Calu3 (cell line): ENCODE data around the gene MAN1C1. TPM values are rescaled to one million over a fixed set of nuclear protein-coding genes. Genes with fewer than 3 reads are reported as not detected.

ENCODE experiments used
- BruUV-seq: library from RNA; stranded (reverse); fragments of 400-500 nt; replicated peaks from 2 replicates; lab custom pipeline; 2021; lab: Mats Ljungman, UMichigan
- CTCF ChIA-PET: fragments of 300-600 bp; sonication (Branson Sonifier 250); formaldehyde crosslinking; loops from one replicate; lab custom pipeline; 2022; ENCODE audit warnings: antibody characterized with exemption; lab: Charles Lee
- DNase-seq: peaks from one replicate; pipeline ENCODE4 v3.0.0; 2022
- H3K27ac Mint-ChIP-seq: one replicate; pipeline ENCODE4 v1.8.0; 2022; ENCODE audit warnings: mixed read lengths; ENCODE audit not compliant: unreplicated experiment
- H3K27me3 Mint-ChIP-seq: one replicate; pipeline ENCODE4 v1.8.0; 2022; ENCODE audit warnings: mixed read lengths; ENCODE audit not compliant: unreplicated experiment
- H3K36me3 Mint-ChIP-seq: one replicate; pipeline ENCODE4 v1.8.0; 2022; ENCODE audit warnings: mild to moderate bottlenecking, moderate library complexity, mixed read lengths; ENCODE audit not compliant: insufficient read depth, unreplicated experiment
- H3K4me1 Mint-ChIP-seq: one replicate; pipeline ENCODE4 v1.8.0; 2022; ENCODE audit warnings: mild to moderate bottlenecking, low read depth, mixed read lengths; ENCODE audit not compliant: unreplicated experiment
- H3K4me3 Mint-ChIP-seq: one replicate; pipeline ENCODE4 v1.8.0; 2022; ENCODE audit warnings: mild to moderate bottlenecking, low read depth, moderate library complexity, mixed read lengths; ENCODE audit not compliant: unreplicated experiment
- H3K9me3 Mint-ChIP-seq: one replicate; pipeline ENCODE4 v1.8.0; 2022; ENCODE audit warnings: low read depth, mixed read lengths; ENCODE audit not compliant: unreplicated experiment
- intact Hi-C: fragments of 100-400 bp; cut with micrococcal nuclease; formaldehyde crosslinking; loops from one replicate; pipeline ENCODE4 v1.10.0; 2022; ENCODE audit not compliant: unreplicated experiment
- total RNA-seq: library from RNA; stranded (reverse); gene quantifications from 2 replicates; pipeline ENCODE4 v1.2.3, GENCODE V29; 2022
- TF ChIP-seq, protein P1 (sequence below): fragments of 200-600 bp; IDR thresholded peaks from one replicate; pipeline ENCODE4 v1.8.0; 2022; ENCODE audit warnings: antibody characterized with exemption; ENCODE audit not compliant: unreplicated experiment

Gene MAN1C1
- total RNA-seq, 1 experiment from 2014 or later: 0.14 TPM

DNA sequence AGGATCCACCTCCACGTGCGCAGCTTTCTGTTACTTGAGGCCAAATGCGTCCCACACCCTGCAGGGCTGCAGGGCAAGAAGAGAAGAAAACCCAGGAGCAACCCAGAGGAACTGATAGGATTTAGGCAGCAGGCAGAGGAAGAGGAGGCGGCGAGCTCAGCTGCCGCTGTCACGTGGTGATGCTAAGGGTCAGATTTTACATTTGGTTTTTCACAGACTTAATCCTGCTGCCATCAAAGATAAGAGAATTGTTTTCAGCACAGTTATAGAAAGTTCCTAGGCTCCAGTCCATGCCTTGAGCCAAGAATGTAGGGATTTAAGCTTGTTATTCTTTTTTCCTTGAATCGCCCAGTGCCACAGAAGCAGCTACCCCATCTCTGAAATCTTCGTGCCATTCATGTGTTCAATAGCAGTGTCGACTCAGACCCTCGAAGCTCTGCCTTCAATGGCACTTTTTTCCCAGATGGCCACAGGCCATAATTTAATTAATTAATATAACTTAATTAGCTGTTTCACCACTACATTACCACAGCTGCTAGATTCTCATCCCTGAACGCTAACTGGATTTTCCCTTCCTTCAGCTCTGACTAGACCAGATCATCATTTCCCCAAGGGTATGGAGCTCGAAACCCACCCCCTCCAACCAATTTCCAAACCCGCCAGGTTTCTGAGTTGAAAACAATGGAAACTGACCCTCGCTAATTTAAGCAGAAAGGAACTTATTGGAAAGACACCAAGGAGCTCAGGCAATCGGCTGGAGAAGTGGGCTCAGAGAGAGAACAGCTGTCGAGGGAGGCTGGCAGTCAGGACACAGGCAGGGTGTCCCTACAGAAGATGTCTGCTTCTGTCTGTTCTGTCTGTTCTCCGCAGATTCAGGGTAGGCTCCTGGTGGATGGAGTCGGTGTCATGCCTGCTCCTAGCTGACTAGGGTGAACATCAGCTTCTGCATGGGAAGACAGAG, 37.0 kb upstream of the MAN1C1 start:
- Mint-ChIP-seq H3K36me3 (no peaks in the 10 kb centered on the region), H3K4me1 (no peaks in the 10 kb centered on the region), H3K4me3 (no peak overlapping the region), H3K27me3 (peaks cover 51% of the 10 kb centered on the region), H3K9me3 (no peaks in the 10 kb centered on the region), H3K27ac (no peak overlapping the region)
- DNase-seq: no peak
- BruUV-seq: no TSS peak
- intact Hi-C loops: no loop called here
- CTCF ChIA-PET: interaction anchor here (0.7 kb wide), 1 partner anchor 179 kb away, joined by 5 read pairs; no protein-coding TSS in a partner anchor
- TF ChIP-seq, protein P1, sequence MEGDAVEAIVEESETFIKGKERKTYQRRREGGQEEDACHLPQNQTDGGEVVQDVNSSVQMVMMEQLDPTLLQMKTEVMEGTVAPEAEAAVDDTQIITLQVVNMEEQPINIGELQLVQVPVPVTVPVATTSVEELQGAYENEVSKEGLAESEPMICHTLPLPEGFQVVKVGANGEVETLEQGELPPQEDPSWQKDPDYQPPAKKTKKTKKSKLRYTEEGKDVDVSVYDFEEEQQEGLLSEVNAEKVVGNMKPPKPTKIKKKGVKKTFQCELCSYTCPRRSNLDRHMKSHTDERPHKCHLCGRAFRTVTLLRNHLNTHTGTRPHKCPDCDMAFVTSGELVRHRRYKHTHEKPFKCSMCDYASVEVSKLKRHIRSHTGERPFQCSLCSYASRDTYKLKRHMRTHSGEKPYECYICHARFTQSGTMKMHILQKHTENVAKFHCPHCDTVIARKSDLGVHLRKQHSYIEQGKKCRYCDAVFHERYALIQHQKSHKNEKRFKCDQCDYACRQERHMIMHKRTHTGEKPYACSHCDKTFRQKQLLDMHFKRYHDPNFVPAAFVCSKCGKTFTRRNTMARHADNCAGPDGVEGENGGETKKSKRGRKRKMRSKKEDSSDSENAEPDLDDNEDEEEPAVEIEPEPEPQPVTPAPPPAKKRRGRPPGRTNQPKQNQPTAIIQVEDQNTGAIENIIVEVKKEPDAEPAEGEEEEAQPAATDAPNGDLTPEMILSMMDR: no peak

DNA sequence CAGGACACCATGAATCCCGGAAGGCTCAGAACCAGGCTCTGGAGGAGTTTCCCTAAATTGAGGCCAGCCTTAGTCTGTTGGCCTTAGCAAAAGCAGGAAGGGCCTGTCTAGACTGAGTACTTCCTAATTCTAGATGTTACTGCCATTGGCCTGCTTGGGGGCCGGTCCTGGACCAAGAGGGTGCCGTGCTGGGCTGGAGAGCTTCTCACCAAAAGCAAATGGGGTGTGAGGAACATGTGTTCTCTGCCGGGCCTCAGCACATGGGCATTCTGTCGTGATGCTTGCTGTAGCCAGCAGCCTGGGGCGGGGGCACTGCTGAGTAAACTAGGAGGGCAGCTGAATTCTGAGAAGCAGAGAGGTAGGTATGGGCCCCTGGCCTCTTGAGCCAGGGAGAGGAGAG, 35.7 kb upstream of the MAN1C1 start:
- Mint-ChIP-seq H3K4me1 (no peaks in the 10 kb centered on the region), H3K4me3 (no peak overlapping the region), H3K9me3 (no peaks in the 10 kb centered on the region), H3K36me3 (no peaks in the 10 kb centered on the region), H3K27me3 (peaks cover 59% of the 10 kb centered on the region), H3K27ac (no peak overlapping the region)
- CTCF ChIA-PET: no interaction called here
- BruUV-seq: no TSS peak
- intact Hi-C loops: no loop called here
- TF ChIP-seq, protein P1: no peak
- no peak for DNase-seq

DNA sequence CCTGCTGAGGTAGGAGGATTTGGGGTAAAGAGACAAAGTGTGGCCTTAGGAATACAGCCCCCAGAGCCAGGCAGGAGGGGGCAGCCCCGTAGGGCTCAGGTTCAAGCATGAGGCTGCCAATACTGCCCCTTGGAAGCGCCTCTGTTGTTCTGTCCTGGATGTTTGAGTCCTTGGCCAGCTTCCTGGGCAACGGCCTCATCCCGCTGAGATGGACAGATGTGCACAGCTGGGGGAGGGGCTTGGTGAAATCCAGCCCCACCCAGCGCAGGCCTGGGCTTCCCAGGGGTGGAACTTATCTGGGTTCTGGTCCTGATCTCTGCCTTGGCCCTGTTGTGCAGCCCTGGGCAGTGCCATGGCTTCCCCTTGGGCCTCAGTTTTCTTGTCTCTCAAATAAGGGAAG, 34.8 kb upstream of the MAN1C1 start:
- intact Hi-C loops: no loop called here
- DNase-seq: no peak
- CTCF ChIA-PET: no interaction called here
- no peaks in the 10 kb centered on the region for H3K4me1 Mint-ChIP-seq
- TF ChIP-seq, protein P1: no peak
- no peak overlapping the region for H3K27ac Mint-ChIP-seq
- no peak overlapping the region for H3K4me3 Mint-ChIP-seq
- no peaks in the 10 kb centered on the region for H3K36me3 Mint-ChIP-seq
- peaks cover 59% of the 10 kb centered on the region for H3K27me3 Mint-ChIP-seq
- H3K9me3 Mint-ChIP-seq: no peaks in the 10 kb centered on the region
- no TSS peak for BruUV-seq

DNA sequence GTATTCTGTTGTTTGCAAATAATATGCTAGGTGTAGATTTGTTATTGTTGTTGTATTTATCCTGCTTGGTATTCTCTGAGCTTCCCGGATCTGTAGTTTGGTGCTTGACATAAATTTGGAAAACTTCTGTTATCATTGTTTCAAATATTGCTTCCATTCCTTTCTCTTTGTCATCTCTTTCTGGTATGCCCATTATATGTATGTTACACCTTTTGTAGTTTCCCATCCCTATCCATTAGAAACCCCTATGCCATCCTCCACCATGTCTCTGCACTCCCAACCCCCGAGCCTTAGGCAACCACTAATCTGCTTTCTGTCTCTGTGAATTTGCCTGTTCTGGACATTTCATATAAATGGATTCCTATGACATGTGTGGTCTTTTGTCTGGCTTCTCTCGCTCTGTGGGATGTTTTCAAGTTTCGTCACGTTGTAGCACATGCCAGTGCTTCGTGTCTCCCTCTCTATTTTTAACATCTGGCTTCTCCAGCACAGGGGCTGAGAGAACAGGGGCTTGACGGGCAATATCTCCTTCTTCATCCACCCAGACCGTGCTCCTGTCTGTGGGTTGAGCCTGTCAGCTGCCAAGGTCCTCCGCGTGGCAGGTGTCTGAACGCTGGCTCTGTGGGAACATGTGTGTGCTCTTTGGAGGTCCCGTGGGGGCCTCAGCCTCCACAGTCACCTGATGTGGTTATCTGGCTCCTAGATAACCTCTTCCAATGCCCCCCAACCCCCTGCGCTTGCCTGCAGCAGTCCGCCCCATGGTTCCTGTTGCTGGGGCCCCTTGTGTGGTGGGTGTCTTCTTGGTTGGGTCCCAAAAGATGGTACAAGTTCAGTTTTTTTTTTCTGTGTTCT, 32.8 kb upstream of the MAN1C1 start:
- H3K4me3 Mint-ChIP-seq: no peak overlapping the region
- H3K27me3 Mint-ChIP-seq: peaks cover 44% of the 10 kb centered on the region
- H3K27ac Mint-ChIP-seq: no peak overlapping the region
- H3K36me3 Mint-ChIP-seq: no peaks in the 10 kb centered on the region
- DNase-seq: no peak
- BruUV-seq: no TSS peak
- no peaks in the 10 kb centered on the region for H3K9me3 Mint-ChIP-seq
- CTCF ChIA-PET: interaction anchor here (0.7 kb wide), 1 partner anchor 287 kb away, joined by 3 read pairs; no protein-coding TSS in a partner anchor
- TF ChIP-seq, protein P1: no peak
- intact Hi-C loops: no loop called here
- H3K4me1 Mint-ChIP-seq: no peaks in the 10 kb centered on the region
